ENCODE results near the gene ANAPC4. TPM values are rescaled to one million over a fixed set of nuclear protein-coding genes. Genes with fewer than 3 reads are reported as not detected.

Gene ANAPC4
- total and polyA plus RNA-seq, 2 of the 13 experiments (the other 11 are each of a cell fraction or from before 2014, with no cell fraction given), result 14.5 to 30.2 TPM

GRCh38 chr4:25330335-25330734 lies 46.7 kb upstream of the ANAPC4 start (continued):
- TF ChIP-seq HNF1A (IDR thresholded peaks at IDR 0.05; ENCODE audit: low read depth) (no peak), HNF1A (CRISPR knock-in tag; IDR thresholded peaks at IDR 0.05; ENCODE audit: borderline replicate concordance) (no peak), ZNF136 (CRISPR knock-in tag; IDR thresholded peaks at IDR 0.05; ENCODE audit: low read depth) (no peak), ZNF354B (CRISPR knock-in tag; IDR thresholded peaks at IDR 0.05) (no peak), GTF2F1 (IDR thresholded peaks at IDR 0.05; ENCODE audit: low read length) (no peak), MBD4 (IDR thresholded peaks at IDR 0.05; ENCODE audit: borderline replicate concordance, low read length) (no peak), TMF1 (CRISPR knock-in tag; IDR thresholded peaks at IDR 0.05; ENCODE audit: low read depth) (no peak), ZNF672 (CRISPR knock-in tag; IDR thresholded peaks at IDR 0.05) (no peak), ELF1 (CRISPR knock-in tag; IDR thresholded peaks at IDR 0.05) (no peak), GATA4 (IDR thresholded peaks at IDR 0.05; ENCODE audit: borderline replicate concordance, low read depth) (no peak), MXD1 (CRISPR knock-in tag; IDR thresholded peaks at IDR 0.05) (no peak), ZBTB7A (CRISPR knock-in tag; IDR thresholded peaks at IDR 0.05) (no peak), ZSCAN22 (CRISPR knock-in tag; IDR thresholded peaks at IDR 0.05) (no peak), SMARCC2 (IDR thresholded peaks at IDR 0.05) (no peak)
